ENCODE measurements around the gene PROM2. TPM values are rescaled to one million over a fixed set of nuclear protein-coding genes. Genes with fewer than 3 reads are reported as not detected.

PROM2 gene
- total RNA-seq, 1 experiment from 2014 or later, result 3.1 TPM

DNA sequence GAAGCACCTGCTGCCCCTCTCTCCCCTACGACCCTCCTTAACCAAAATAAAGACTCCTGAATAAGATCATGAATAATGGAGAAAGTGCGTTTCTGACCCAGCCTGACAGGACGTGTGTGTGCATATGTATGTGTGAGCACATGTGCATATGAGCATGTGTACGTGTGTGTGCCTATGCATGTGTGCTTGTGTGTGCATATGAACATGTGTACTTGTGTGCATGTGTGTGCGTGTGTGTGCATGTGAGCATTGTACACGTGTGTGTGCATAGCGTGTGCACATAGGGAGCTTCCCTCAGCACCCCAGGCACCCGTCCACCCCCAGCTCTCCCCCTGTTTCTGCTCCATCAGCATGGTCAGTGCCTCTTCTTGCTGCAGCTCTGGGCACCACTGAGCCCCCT is 33.6 kb downstream of the PROM2 start:
- no peaks in the 10 kb centered on the region for H3K9me3 ChIP-seq (ENCODE audit: control insufficient read depth, low read depth, low read length)
- H3K14ac ChIP-seq (ENCODE audit: insufficient read depth, low read length), result no peak overlapping the region
- Mint-ChIP-seq H3K27me3 (ENCODE audit: low read depth) (no peaks in the 10 kb centered on the region; the same call in 1 of the 2 replicates), H3K4me1 (peaks cover 8 to 17% of the 10 kb centered on the region in 2 experiments; a peak in 3 of 4 replicates), H3K27ac (no peak overlapping the region), H3K36me3 (ENCODE audit: insufficient read depth in 1 of 3, low read depth in 3 of 3) (no peaks in the 10 kb centered on the region), H3K9me3 (no peaks in the 10 kb centered on the region; a peak in 1 of 5 replicates), H3K4me3 (no peak overlapping the region)
- no CpG with 5 or more reads among the region's 8 CpGs for WGBS (ENCODE audit: extremely low coverage, insufficient read length, low lambda C conversion rate)
- no peaks in the 10 kb centered on the region for H3K23me2 ChIP-seq (ENCODE audit: insufficient read length, low read depth, low read length, poor library complexity, severe bottlenecking)
- no peak overlapping the region for H3K23ac ChIP-seq (ENCODE audit: insufficient read length, low read depth, low read length)
- H4K91ac ChIP-seq (ENCODE audit: insufficient read length, low read depth, low read length), result no peak overlapping the region
- no peak overlapping the region for H4K8ac ChIP-seq (replicated peaks; ENCODE audit: insufficient read length, low read depth, low read length)
- H3K79me1 ChIP-seq (ENCODE audit: insufficient read depth, low read depth, low read length, poor library complexity, severe bottlenecking), result no peaks in the 10 kb centered on the region
- no peak overlapping the region for H2AFZ ChIP-seq (ENCODE audit: low read length)
- no peak overlapping the region for H2BK120ac ChIP-seq (ENCODE audit: low read depth, low read length, poor library complexity, severe bottlenecking)
- no peak overlapping the region for H2BK15ac ChIP-seq (ENCODE audit: low read depth, low read length)
- DNase-seq, result no peak
- H3K27ac ChIP-seq (ENCODE audit: insufficient read length, low read depth, low read length), result no peak overlapping the region
- no peak overlapping the region for H2BK20ac ChIP-seq (ENCODE audit: low read depth, low read length, poor library complexity, severe bottlenecking)
- H3K4ac ChIP-seq (ENCODE audit: low read depth, low read length), result no peak overlapping the region
- H2AK5ac ChIP-seq (ENCODE audit: insufficient read length, low read length), result no peak overlapping the region
- H3K56ac ChIP-seq (ENCODE audit: insufficient read length, low read depth, low read length), result no peak overlapping the region
- no peaks in the 10 kb centered on the region for H3K79me2 ChIP-seq (ENCODE audit: insufficient read depth, low read length)
- H2BK12ac ChIP-seq (ENCODE audit: insufficient read length, low read depth, low read length), result no peak overlapping the region
- no peak overlapping the region for H3K9ac ChIP-seq (ENCODE audit: extremely low read depth, insufficient read length, low read length)
- no peaks in the 10 kb centered on the region for H4K20me1 ChIP-seq (ENCODE audit: control insufficient read depth, insufficient read depth, insufficient read length)
- no peak overlapping the region for H4K5ac ChIP-seq (ENCODE audit: insufficient read length, low read depth, low read length)
- no peak overlapping the region for H3T11ph ChIP-seq (ENCODE audit: low read length)
- H3K4me1 ChIP-seq (ENCODE audit: insufficient read depth, low read length), result no peaks in the 10 kb centered on the region
- no peaks in the 10 kb centered on the region for H3K27me3 ChIP-seq (ENCODE audit: insufficient read depth, low read length)
- H2BK5ac ChIP-seq (ENCODE audit: insufficient read length, low read length), result no peak overlapping the region
- TF ChIP-seq, protein P1, sequence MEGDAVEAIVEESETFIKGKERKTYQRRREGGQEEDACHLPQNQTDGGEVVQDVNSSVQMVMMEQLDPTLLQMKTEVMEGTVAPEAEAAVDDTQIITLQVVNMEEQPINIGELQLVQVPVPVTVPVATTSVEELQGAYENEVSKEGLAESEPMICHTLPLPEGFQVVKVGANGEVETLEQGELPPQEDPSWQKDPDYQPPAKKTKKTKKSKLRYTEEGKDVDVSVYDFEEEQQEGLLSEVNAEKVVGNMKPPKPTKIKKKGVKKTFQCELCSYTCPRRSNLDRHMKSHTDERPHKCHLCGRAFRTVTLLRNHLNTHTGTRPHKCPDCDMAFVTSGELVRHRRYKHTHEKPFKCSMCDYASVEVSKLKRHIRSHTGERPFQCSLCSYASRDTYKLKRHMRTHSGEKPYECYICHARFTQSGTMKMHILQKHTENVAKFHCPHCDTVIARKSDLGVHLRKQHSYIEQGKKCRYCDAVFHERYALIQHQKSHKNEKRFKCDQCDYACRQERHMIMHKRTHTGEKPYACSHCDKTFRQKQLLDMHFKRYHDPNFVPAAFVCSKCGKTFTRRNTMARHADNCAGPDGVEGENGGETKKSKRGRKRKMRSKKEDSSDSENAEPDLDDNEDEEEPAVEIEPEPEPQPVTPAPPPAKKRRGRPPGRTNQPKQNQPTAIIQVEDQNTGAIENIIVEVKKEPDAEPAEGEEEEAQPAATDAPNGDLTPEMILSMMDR (conservative IDR thresholded peaks at IDR 0.05), result no peak
- no peak overlapping the region for H3K18ac ChIP-seq (ENCODE audit: insufficient read length, low read depth, low read length)
- H3K4me2 ChIP-seq (ENCODE audit: insufficient read depth, insufficient read length, low read length), result no peak overlapping the region
